PC-9 (cell line): Measurements from ENCODE around the gene GXYLT2. TPM values are rescaled to one million over a fixed set of nuclear protein-coding genes. Genes with fewer than 3 reads are reported as not detected.
"Not testable (repeated sequence)": the region's sequence is repeated elsewhere in the genome, so short reads cannot be mapped to it uniquely, and the experiment has no call there.

ENCODE experiments used
- BruUV-seq: library from RNA; stranded (reverse); fragments of 400-500 nt; replicated peaks from 2 replicates; lab custom pipeline; 2021; lab: Mats Ljungman, UMichigan
- CTCF ChIA-PET: fragments of 300-600 bp; sonication (Branson Sonifier 250); formaldehyde crosslinking; loops from one replicate; lab custom pipeline; 2022; ENCODE audit warnings: antibody characterized with exemption; lab: Charles Lee
- POLR2A ChIA-PET: fragments of 300-600 bp; sonication (Branson Sonifier 250); formaldehyde crosslinking; loops from one replicate; lab custom pipeline; 2022; ENCODE audit warnings: antibody characterized with exemption; ENCODE audit not compliant: unreplicated experiment; lab: Charles Lee
- DNase-seq, 2 experiments: peaks; one replicate each; pipeline versions ENCODE4 v3.0.0 to v3.0.0-alpha.2; 2015 to 2022; ENCODE audit warnings: mixed read lengths in 1 of 2
- H2AFZ ChIP-seq: fragments of 200-600 bp; sonication (generic); 2 replicates; pipeline ENCODE4 v1.8.1; 2017; ENCODE audit warnings: antibody characterized with exemption
- H3F3A ChIP-seq: fragments of 200-600 bp; sonication (generic); 2 replicates; pipeline ENCODE4 v1.8.1; 2017; ENCODE audit warnings: antibody characterized with exemption, mild to moderate bottlenecking, low read depth; ENCODE audit not compliant: insufficient read depth
- H3K27ac ChIP-seq: fragments of 200-600 bp; sonication (generic); 2 replicates; pipeline ENCODE4 v1.6.1; 2016; ENCODE audit warnings: mixed run types
- H3K27me3 ChIP-seq: fragments of 200-600 bp; sonication (generic); 2 replicates; pipeline ENCODE4 v1.6.1; 2016; ENCODE audit warnings: low read depth, mixed run types; ENCODE audit not compliant: insufficient read depth
- H3K36me3 ChIP-seq: fragments of 200-600 bp; sonication (generic); 2 replicates; pipeline ENCODE4 v1.6.1; 2016; ENCODE audit warnings: low read depth, mixed run types
- H3K4me1 ChIP-seq: fragments of 200-600 bp; sonication (generic); replicated peaks from 2 replicates; pipeline ENCODE4 v1.6.1; 2016; ENCODE audit warnings: mixed run types; ENCODE audit not compliant: insufficient read depth
- H3K4me2 ChIP-seq: fragments of 200-600 bp; sonication (generic); 2 replicates; pipeline ENCODE4 v1.6.1; 2017; ENCODE audit warnings: mixed run types
- H3K4me3 ChIP-seq: fragments of 200-600 bp; sonication (generic); 2 replicates; pipeline ENCODE4 v1.6.1; 2016; ENCODE audit warnings: mixed run types
- H3K79me2 ChIP-seq: fragments of 200-600 bp; sonication (generic); 2 replicates; pipeline ENCODE4 v1.6.1; 2017; ENCODE audit warnings: low read depth, mixed run types
- H3K9me2 ChIP-seq: fragments of 200-600 bp; sonication (generic); 2 replicates; pipeline ENCODE4 v1.8.1; 2017; ENCODE audit warnings: mild to moderate bottlenecking; ENCODE audit not compliant: insufficient read depth
- H3K9me3 ChIP-seq: fragments of 200-600 bp; sonication (generic); 2 replicates; pipeline ENCODE4 v1.8.1; 2016; ENCODE audit warnings: low read depth; ENCODE audit not compliant: insufficient read depth
- H4K20me1 ChIP-seq: fragments of 200-600 bp; sonication (generic); 2 replicates; pipeline ENCODE4 v1.8.1; 2017; ENCODE audit not compliant: insufficient read depth
- CTCF ChIP-seq: fragments of 200-600 bp; sonication (generic); conservative IDR thresholded peaks from 2 replicates; pipeline ENCODE4 v1.6.1; 2017; ENCODE audit warnings: mixed run types, antibody characterized with exemption, mild to moderate bottlenecking, moderate library complexity
- EZH2 ChIP-seq: fragments of 200-600 bp; sonication (generic); IDR thresholded peaks from 2 replicates; pipeline ENCODE4 v1.8.0; 2017; ENCODE audit warnings: antibody characterized with exemption, low read depth
- intact Hi-C: fragments of 100-400 bp; cut with micrococcal nuclease; formaldehyde crosslinking; loops from one replicate; pipeline ENCODE4 v1.10.0; 2022; ENCODE audit not compliant: unreplicated experiment
- total RNA-seq: library from RNA; stranded (reverse); gene quantifications from 2 replicates; pipeline ENCODE4 v1.2.3, GENCODE V29; 2021

The GXYLT2 gene
- total RNA-seq, 1 experiment from 2014 or later: 2.9 TPM

- Histone ChIP-seq H3K4me2 (no peak overlapping the region), H3K9me3 (no peaks in the 10 kb centered on the region), H3K4me3 (no peak overlapping the region), H2AFZ (no peak overlapping the region), H3K9me2 (no peaks in the 10 kb centered on the region), H4K20me1 (no peaks in the 10 kb centered on the region), H3K27me3 (no peaks in the 10 kb centered on the region), H3K36me3 (no peaks in the 10 kb centered on the region), H3F3A (no peaks in the 10 kb centered on the region), H3K4me1 (no peaks in the 10 kb centered on the region), H3K27ac (no peak overlapping the region), H3K79me2 (no peaks in the 10 kb centered on the region)
- no peak for TF ChIP-seq EZH2
- TF ChIP-seq CTCF: no peak
- intact Hi-C loops: no loop called here
- ChIA-PET POLR2A (no interaction called here), CTCF (no interaction called here)
- BruUV-seq: no TSS peak
- no peak for DNase-seq
Measured at GRCh38 chr3:72919520-72919919, 31.7 kb downstream of the GXYLT2 start.

- Histone ChIP-seq H3K27me3 (no peaks in the 10 kb centered on the region), H3K4me1 (no peaks in the 10 kb centered on the region), H2AFZ (no peak overlapping the region), H3K9me3 (no peaks in the 10 kb centered on the region), H3K4me3 (no peak overlapping the region), H4K20me1 (no peaks in the 10 kb centered on the region), H3K36me3 (no peaks in the 10 kb centered on the region), H3F3A (no peaks in the 10 kb centered on the region), H3K9me2 (no peaks in the 10 kb centered on the region), H3K27ac (no peak overlapping the region), H3K79me2 (no peaks in the 10 kb centered on the region), H3K4me2 (no peak overlapping the region)
- intact Hi-C loops: no loop called here
- TF ChIP-seq CTCF (no peak; the same call in 1 of the 2 replicates), EZH2 (no peak)
- ChIA-PET CTCF (no interaction called here), POLR2A (no interaction called here)
- DNase-seq: no peak
- no TSS peak for BruUV-seq
Measured at GRCh38 chr3:72924055-72924454, 36.2 kb downstream of the GXYLT2 start.

- H3K4me1 ChIP-seq, H3K27me3 ChIP-seq, BruUV-seq, H3K4me3 ChIP-seq, H3K27ac ChIP-seq, H3K9me2 ChIP-seq, H3K36me3 ChIP-seq, H3K79me2 ChIP-seq, intact Hi-C loops, H3K4me2 ChIP-seq, H2AFZ ChIP-seq, H3F3A ChIP-seq, DNase-seq, H3K9me3 ChIP-seq, H4K20me1 ChIP-seq, POLR2A ChIA-PET, CTCF ChIA-PET: not testable (repeated sequence)
Measured at GRCh38 chr3:72928781-72929735, 41.2 kb downstream of the GXYLT2 start.
